Fibroblast of skin of left biceps (primary cell): ENCODE results near the gene ABLIM3.

Experiments
- DNase-seq, 2 experiments: peaks; one replicate each; pipeline ENCODE4 v3.0.0-alpha.2; 2013; ENCODE audit warnings: low read depth in 2 of 2

ABLIM3 gene

GRCh38 chr5:149157330-149157729 is 16.0 kb downstream of the ABLIM3 start:
- no peak for DNase-seq

- no peak for DNase-seq
Measured at GRCh38 chr5:149160291-149160787, 19.0 kb downstream of the ABLIM3 start.

GRCh38 chr5:149161026-149161687 is 19.9 kb downstream of the ABLIM3 start:
- DNase-seq, result no peak

- DNase-seq, result no peak
Measured at GRCh38 chr5:149161850-149162249, 20.6 kb downstream of the ABLIM3 start.

GRCh38 chr5:149162401-149163084 is 21.2 kb downstream of the ABLIM3 start:
- no peak for DNase-seq

- no peak for DNase-seq
Measured at GRCh38 chr5:149164731-149165130, 23.4 kb downstream of the ABLIM3 start.

- no peak for DNase-seq
Measured at GRCh38 chr5:149166128-149166527, 24.8 kb downstream of the ABLIM3 start.

GRCh38 chr5:149166591-149167100 is 25.4 kb downstream of the ABLIM3 start:
- no peak for DNase-seq

- DNase-seq, result no peak
Measured at GRCh38 chr5:149168276-149168906, 27.1 kb downstream of the ABLIM3 start.

GRCh38 chr5:149170299-149170698 is 29.0 kb downstream of the ABLIM3 start:
- no peak for DNase-seq

- peak in 1 of 2 experiments; percentile 35 for DNase-seq
Measured at GRCh38 chr5:149172261-149172660, 31.0 kb downstream of the ABLIM3 start.

GRCh38 chr5:149172709-149173505 is 31.6 kb downstream of the ABLIM3 start:
- no peak for DNase-seq

- no peak for DNase-seq
Measured at GRCh38 chr5:149174847-149175234, 33.5 kb downstream of the ABLIM3 start.

GRCh38 chr5:149175346-149176105 is 34.2 kb downstream of the ABLIM3 start:
- DNase-seq, result no peak

- no peak for DNase-seq
Measured at GRCh38 chr5:149177339-149177843, 36.1 kb downstream of the ABLIM3 start.

- no peak for DNase-seq
Measured at GRCh38 chr5:149177911-149178565, 36.7 kb downstream of the ABLIM3 start.

- DNase-seq, result no peak
Measured at GRCh38 chr5:149181732-149182131, 40.4 kb downstream of the ABLIM3 start.

- DNase-seq, result no peak
Measured at GRCh38 chr5:149182241-149182640, 40.9 kb downstream of the ABLIM3 start.

GRCh38 chr5:149185067-149185466 is 43.8 kb downstream of the ABLIM3 start:
- DNase-seq, result no peak

- no peak for DNase-seq
Measured at GRCh38 chr5:149186506-149186905, 45.2 kb downstream of the ABLIM3 start.
